GM23338 (cell line): ENCODE data around the gene SH2D3C. TPM values are rescaled to one million over a fixed set of nuclear protein-coding genes. Genes with fewer than 3 reads are reported as not detected.

ENCODE experiments used
- ATAC-seq: fragments of 200-7000 bp; cut with Tn5 transposase; 3 replicates; pipeline ENCODE4 v1.9.1; 2020
- DNase-seq: peaks from one replicate; pipeline ENCODE4 v3.0.0-alpha.2; 2015; ENCODE audit warnings: low spot score
- H2AFZ ChIP-seq: fragments of 200-600 bp; sonication (generic); 2 replicates; pipeline ENCODE4 v1.8.0; 2016; ENCODE audit warnings: antibody characterized with exemption, mild to moderate bottlenecking, moderate library complexity
- H3F3A ChIP-seq: fragments of 200-600 bp; sonication (generic); replicated peaks from 2 replicates; pipeline ENCODE4 v1.8.0; 2017; ENCODE audit warnings: antibody characterized with exemption, mixed run types, low read depth
- H3K27ac ChIP-seq: fragments of 200-600 bp; sonication (generic); 2 replicates; pipeline ENCODE4 v1.6.1; 2016; ENCODE audit warnings: low read depth
- H3K27me3 ChIP-seq: fragments of 200-600 bp; sonication (generic); 2 replicates; pipeline ENCODE4 v1.8.0; 2016; ENCODE audit warnings: mild to moderate bottlenecking, mixed run types, moderate library complexity; ENCODE audit not compliant: insufficient read depth
- H3K36me3 ChIP-seq: fragments of 200-600 bp; sonication (generic); 2 replicates; pipeline ENCODE4 v1.8.0; 2016; ENCODE audit warnings: mild to moderate bottlenecking; ENCODE audit not compliant: insufficient read depth
- H3K4me1 ChIP-seq: fragments of 200-600 bp; sonication (generic); 2 replicates; pipeline ENCODE4 v1.8.0; 2016; ENCODE audit warnings: mild to moderate bottlenecking, moderate library complexity; ENCODE audit not compliant: insufficient read depth
- H3K4me2 ChIP-seq: fragments of 200-600 bp; sonication (generic); 2 replicates; pipeline ENCODE4 v1.7.1; 2017; ENCODE audit warnings: mixed run types
- H3K4me3 ChIP-seq: fragments of 200-600 bp; sonication (generic); 2 replicates; pipeline ENCODE4 v1.6.1; 2016; ENCODE audit warnings: mixed run types
- H3K79me2 ChIP-seq: fragments of 200-600 bp; sonication (generic); replicated peaks from 2 replicates; pipeline ENCODE4 v1.8.0; 2017; ENCODE audit warnings: mild to moderate bottlenecking; ENCODE audit not compliant: insufficient read depth
- H3K9me2 ChIP-seq: fragments of 200-600 bp; sonication (generic); 2 replicates; pipeline ENCODE4 v1.8.0; 2017; ENCODE audit not compliant: insufficient read depth
- H4K20me1 ChIP-seq: fragments of 200-600 bp; sonication (generic); replicated peaks from 2 replicates; pipeline ENCODE4 v1.8.0; 2017; ENCODE audit warnings: mild to moderate bottlenecking; ENCODE audit not compliant: insufficient read depth
- H3K27ac Mint-ChIP-seq: 2 replicates; pipeline ENCODE4 v1.8.0; 2020; ENCODE audit warnings: inconsistent platforms, mild to moderate bottlenecking, moderate library complexity, mixed read lengths
- H3K27me3 Mint-ChIP-seq: 3 replicates; pipeline ENCODE4 v1.8.0; 2022; ENCODE audit warnings: low read depth, mild to moderate bottlenecking, moderate library complexity, mixed read lengths, inconsistent platforms; ENCODE audit not compliant: insufficient read depth, poor library complexity
- H3K36me3 Mint-ChIP-seq: 3 replicates; pipeline ENCODE4 v1.8.0; 2021; ENCODE audit warnings: low read depth, mild to moderate bottlenecking, inconsistent platforms, moderate library complexity, mixed read lengths
- H3K4me1 Mint-ChIP-seq: 3 replicates; pipeline ENCODE4 v1.8.0; 2020; ENCODE audit warnings: mild to moderate bottlenecking, inconsistent platforms, mixed read lengths
- H3K4me3 Mint-ChIP-seq: 3 replicates; pipeline ENCODE4 v1.8.0; 2021; ENCODE audit warnings: moderate library complexity, mild to moderate bottlenecking, inconsistent platforms, mixed read lengths
- H3K9me3 Mint-ChIP-seq: 3 replicates; pipeline ENCODE4 v1.8.0; 2020; ENCODE audit warnings: moderate library complexity, mild to moderate bottlenecking, inconsistent platforms, mixed read lengths
- CREB1 ChIP-seq: fragments of 250-450 bp; sonication (Bioruptor Pico); IDR thresholded peaks from 2 replicates; pipeline ENCODE4 v1.5.0; 2020; ENCODE audit warnings: low read depth, mild to moderate bottlenecking, moderate library complexity
- CTCF ChIP-seq, 2 experiments: fragments of 200-600 bp in 1 of 2; sonication (generic) in 1 of 2; conservative IDR thresholded peaks; 2 replicates each; pipeline versions ENCODE4 v1.5.1 to v1.6.1; 2016 to 2017; ENCODE audit warnings: antibody characterized with exemption in 2 of 2, low read depth in 2 of 2, mild to moderate bottlenecking in 2 of 2, moderate library complexity in 1 of 2
- EZH2 ChIP-seq: fragments of 200-600 bp; sonication (generic); IDR thresholded peaks from one replicate; pipeline ENCODE4 v1.8.0; 2017; ENCODE audit warnings: antibody characterized with exemption, mild to moderate bottlenecking, low read depth; ENCODE audit not compliant: unreplicated experiment
- EZH2phosphoT487 ChIP-seq: fragments of 200-600 bp; sonication (generic); IDR thresholded peaks from one replicate; pipeline ENCODE4 v1.8.1; 2018; ENCODE audit warnings: antibody characterized with exemption; ENCODE audit not compliant: unreplicated experiment
- JUNB ChIP-seq: IDR thresholded peaks from one replicate; pipeline ENCODE4 v1.6.1; 2016; ENCODE audit warnings: antibody characterized with exemption; ENCODE audit not compliant: unreplicated experiment
- NANOG ChIP-seq: IDR thresholded peaks from 2 replicates; pipeline ENCODE4 v1.6.1; 2016; ENCODE audit warnings: antibody characterized with exemption, borderline replicate concordance
- POLR2AphosphoS5 ChIP-seq: IDR thresholded peaks from 2 replicates; pipeline ENCODE4 v1.6.1; 2016; ENCODE audit warnings: antibody characterized with exemption, low read depth
- STAT1 ChIP-seq: IDR thresholded peaks from one replicate; pipeline ENCODE4 v1.6.1; 2016; ENCODE audit warnings: antibody characterized with exemption; ENCODE audit not compliant: unreplicated experiment
- ZNF114 ChIP-seq: fragments of 250-450 bp; sonication (Bioruptor Pico); IDR thresholded peaks from 2 replicates; pipeline ENCODE4 v1.5.0; 2020; ENCODE audit warnings: mild to moderate bottlenecking, moderate library complexity
- ZNF331 ChIP-seq: fragments of 250-450 bp; sonication (Bioruptor Pico); IDR thresholded peaks from 2 replicates; pipeline ENCODE4 v1.5.0; 2020; ENCODE audit warnings: low read depth, mild to moderate bottlenecking, moderate library complexity
- polyA plus RNA-seq: library from polyadenylated mRNA; unstranded; fragments of >200 nt; fragmentation: Nextera tagmentation; extraction: Ambion mirVana; gene quantifications from 2 replicates; pipeline ENCODE4 v1.2.1, GENCODE V29; 2016
- total RNA-seq: library from RNA; depleted of rRNA; stranded (reverse); fragments of >200 nt; shearing (Covaris generic); gene quantifications from 2 replicates; pipeline ENCODE4 v1.2.3, GENCODE V29; 2014
- TF ChIP-seq, protein P1 (sequence below): fragments of 250-450 bp; sonication (Bioruptor Pico); IDR thresholded peaks from 2 replicates; pipeline ENCODE4 v1.5.0; 2020; ENCODE audit warnings: mild to moderate bottlenecking, moderate library complexity
- TF ChIP-seq, protein P2 (sequence below): IDR thresholded peaks from 2 replicates; pipeline ENCODE4 v1.6.1; 2016; ENCODE audit warnings: antibody characterized with exemption
- TF ChIP-seq, protein P3 (sequence below): IDR thresholded peaks from one replicate; pipeline ENCODE4 v1.6.1; 2018; ENCODE audit warnings: antibody characterized with exemption; ENCODE audit not compliant: unreplicated experiment

Gene SH2D3C
- total and polyA plus RNA-seq, 2 experiments from 2014 or later = 4.2 to 4.5 TPM

DNA sequence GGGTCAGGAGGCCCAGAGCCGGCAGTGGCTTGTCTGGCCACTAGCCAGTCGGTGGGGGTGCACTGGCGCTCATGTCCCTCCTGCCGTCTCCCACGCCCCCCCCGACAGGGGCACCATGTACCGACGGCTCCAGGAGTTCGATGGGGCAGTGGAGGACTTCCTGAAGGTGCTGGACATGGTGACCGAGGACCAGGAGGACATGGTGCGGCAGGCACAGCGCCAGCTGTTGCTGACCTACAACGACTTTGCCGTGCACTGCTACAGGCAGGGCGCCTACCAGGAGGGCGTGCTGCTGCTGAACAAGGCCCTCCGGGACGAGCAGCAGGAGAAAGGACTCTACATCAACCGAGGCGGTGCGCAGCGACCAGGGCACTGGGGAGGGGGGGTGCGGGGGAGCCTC is 54.5 kb downstream of the SH2D3C start:
- Histone ChIP-seq H3F3A (0 out of 2 replicates have a peak, but pooled peaks cover 3% of the 10 kb centered on the region), H3K79me2 (no peaks in the 10 kb centered on the region), H3K36me3 (no peaks in the 10 kb centered on the region), H3K27me3 (no peaks in the 10 kb centered on the region), H3K4me3 (peak overlapping the region; percentile 36; the same call in 1 of the 2 replicates), H3K4me1 (peaks cover 10% of the 10 kb centered on the region), H3K9me2 (no peaks in the 10 kb centered on the region), H4K20me1 (no peaks in the 10 kb centered on the region), H2AFZ (peak overlapping the region; percentile 87), H3K4me2 (peak overlapping the region; percentile 71), H3K27ac (peak overlapping the region; percentile 74; the same call in 1 of the 2 replicates)
- Mint-ChIP-seq H3K36me3 (no peaks in the 10 kb centered on the region), H3K27me3 (peaks cover 7% of the 10 kb centered on the region), H3K4me1 (peaks cover 14% of the 10 kb centered on the region), H3K27ac (no peak overlapping the region), H3K9me3 (no peaks in the 10 kb centered on the region), H3K4me3 (no peak overlapping the region)
- TF ChIP-seq EZH2phosphoT487 (no peak), STAT1 (no peak), JUNB (no peak), NANOG (no peak), CTCF (conservative IDR thresholded peaks at IDR 0.05; ENCODE audit: low read depth in 2 of 2) (no peak), ZNF114 (no peak), EZH2 (no peak), ZNF331 (CRISPR knock-in tag) (no peak), POLR2AphosphoS5 (no peak), CREB1 (CRISPR knock-in tag) (no peak)
- TF ChIP-seq, protein P1, sequence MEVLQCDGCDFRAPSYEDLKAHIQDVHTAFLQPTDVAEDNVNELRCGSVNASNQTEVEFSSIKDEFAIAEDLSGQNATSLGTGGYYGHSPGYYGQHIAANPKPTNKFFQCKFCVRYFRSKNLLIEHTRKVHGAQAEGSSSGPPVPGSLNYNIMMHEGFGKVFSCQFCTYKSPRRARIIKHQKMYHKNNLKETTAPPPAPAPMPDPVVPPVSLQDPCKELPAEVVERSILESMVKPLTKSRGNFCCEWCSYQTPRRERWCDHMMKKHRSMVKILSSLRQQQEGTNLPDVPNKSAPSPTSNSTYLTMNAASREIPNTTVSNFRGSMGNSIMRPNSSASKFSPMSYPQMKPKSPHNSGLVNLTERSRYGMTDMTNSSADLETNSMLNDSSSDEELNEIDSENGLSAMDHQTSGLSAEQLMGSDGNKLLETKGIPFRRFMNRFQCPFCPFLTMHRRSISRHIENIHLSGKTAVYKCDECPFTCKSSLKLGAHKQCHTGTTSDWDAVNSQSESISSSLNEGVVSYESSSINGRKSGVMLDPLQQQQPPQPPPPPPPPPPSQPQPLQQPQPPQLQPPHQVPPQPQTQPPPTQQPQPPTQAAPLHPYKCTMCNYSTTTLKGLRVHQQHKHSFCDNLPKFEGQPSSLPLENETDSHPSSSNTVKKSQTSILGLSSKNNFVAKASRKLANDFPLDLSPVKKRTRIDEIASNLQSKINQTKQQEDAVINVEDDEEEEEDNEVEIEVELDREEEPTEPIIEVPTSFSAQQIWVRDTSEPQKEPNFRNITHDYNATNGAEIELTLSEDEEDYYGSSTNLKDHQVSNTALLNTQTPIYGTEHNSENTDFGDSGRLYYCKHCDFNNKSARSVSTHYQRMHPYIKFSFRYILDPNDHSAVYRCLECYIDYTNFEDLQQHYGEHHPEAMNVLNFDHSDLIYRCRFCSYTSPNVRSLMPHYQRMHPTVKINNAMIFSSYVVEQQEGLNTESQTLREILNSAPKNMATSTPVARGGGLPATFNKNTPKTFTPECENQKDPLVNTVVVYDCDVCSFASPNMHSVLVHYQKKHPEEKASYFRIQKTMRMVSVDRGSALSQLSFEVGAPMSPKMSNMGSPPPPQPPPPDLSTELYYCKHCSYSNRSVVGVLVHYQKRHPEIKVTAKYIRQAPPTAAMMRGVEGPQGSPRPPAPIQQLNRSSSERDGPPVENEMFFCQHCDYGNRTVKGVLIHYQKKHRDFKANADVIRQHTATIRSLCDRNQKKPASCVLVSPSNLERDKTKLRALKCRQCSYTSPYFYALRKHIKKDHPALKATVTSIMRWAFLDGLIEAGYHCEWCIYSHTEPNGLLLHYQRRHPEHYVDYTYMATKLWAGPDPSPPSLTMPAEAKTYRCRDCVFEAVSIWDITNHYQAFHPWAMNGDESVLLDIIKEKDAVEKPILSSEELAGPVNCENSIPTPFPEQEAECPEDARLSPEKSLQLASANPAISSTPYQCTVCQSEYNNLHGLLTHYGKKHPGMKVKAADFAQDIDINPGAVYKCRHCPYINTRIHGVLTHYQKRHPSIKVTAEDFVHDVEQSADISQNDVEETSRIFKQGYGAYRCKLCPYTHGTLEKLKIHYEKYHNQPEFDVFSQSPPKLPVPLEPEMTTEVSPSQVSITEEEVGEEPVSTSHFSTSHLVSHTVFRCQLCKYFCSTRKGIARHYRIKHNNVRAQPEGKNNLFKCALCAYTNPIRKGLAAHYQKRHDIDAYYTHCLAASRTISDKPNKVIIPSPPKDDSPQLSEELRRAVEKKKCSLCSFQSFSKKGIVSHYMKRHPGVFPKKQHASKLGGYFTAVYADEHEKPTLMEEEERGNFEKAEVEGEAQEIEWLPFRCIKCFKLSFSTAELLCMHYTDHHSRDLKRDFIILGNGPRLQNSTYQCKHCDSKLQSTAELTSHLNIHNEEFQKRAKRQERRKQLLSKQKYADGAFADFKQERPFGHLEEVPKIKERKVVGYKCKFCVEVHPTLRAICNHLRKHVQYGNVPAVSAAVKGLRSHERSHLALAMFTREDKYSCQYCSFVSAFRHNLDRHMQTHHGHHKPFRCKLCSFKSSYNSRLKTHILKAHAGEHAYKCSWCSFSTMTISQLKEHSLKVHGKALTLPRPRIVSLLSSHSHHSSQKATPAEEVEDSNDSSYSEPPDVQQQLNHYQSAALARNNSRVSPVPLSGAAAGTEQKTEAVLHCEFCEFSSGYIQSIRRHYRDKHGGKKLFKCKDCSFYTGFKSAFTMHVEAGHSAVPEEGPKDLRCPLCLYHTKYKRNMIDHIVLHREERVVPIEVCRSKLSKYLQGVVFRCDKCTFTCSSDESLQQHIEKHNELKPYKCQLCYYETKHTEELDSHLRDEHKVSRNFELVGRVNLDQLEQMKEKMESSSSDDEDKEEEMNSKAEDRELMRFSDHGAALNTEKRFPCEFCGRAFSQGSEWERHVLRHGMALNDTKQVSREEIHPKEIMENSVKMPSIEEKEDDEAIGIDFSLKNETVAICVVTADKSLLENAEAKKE (CRISPR knock-in tag) = no peak
- TF ChIP-seq, protein P2, sequence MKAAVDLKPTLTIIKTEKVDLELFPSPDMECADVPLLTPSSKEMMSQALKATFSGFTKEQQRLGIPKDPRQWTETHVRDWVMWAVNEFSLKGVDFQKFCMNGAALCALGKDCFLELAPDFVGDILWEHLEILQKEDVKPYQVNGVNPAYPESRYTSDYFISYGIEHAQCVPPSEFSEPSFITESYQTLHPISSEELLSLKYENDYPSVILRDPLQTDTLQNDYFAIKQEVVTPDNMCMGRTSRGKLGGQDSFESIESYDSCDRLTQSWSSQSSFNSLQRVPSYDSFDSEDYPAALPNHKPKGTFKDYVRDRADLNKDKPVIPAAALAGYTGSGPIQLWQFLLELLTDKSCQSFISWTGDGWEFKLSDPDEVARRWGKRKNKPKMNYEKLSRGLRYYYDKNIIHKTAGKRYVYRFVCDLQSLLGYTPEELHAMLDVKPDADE = no peak
- TF ChIP-seq, protein P3, sequence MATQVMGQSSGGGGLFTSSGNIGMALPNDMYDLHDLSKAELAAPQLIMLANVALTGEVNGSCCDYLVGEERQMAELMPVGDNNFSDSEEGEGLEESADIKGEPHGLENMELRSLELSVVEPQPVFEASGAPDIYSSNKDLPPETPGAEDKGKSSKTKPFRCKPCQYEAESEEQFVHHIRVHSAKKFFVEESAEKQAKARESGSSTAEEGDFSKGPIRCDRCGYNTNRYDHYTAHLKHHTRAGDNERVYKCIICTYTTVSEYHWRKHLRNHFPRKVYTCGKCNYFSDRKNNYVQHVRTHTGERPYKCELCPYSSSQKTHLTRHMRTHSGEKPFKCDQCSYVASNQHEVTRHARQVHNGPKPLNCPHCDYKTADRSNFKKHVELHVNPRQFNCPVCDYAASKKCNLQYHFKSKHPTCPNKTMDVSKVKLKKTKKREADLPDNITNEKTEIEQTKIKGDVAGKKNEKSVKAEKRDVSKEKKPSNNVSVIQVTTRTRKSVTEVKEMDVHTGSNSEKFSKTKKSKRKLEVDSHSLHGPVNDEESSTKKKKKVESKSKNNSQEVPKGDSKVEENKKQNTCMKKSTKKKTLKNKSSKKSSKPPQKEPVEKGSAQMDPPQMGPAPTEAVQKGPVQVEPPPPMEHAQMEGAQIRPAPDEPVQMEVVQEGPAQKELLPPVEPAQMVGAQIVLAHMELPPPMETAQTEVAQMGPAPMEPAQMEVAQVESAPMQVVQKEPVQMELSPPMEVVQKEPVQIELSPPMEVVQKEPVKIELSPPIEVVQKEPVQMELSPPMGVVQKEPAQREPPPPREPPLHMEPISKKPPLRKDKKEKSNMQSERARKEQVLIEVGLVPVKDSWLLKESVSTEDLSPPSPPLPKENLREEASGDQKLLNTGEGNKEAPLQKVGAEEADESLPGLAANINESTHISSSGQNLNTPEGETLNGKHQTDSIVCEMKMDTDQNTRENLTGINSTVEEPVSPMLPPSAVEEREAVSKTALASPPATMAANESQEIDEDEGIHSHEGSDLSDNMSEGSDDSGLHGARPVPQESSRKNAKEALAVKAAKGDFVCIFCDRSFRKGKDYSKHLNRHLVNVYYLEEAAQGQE = no peak
- peak; percentile 65 for ATAC-seq
- DNase-seq = peak; percentile 53
